ENCODE data around the gene HORMAD2.

Gene HORMAD2

DNA sequence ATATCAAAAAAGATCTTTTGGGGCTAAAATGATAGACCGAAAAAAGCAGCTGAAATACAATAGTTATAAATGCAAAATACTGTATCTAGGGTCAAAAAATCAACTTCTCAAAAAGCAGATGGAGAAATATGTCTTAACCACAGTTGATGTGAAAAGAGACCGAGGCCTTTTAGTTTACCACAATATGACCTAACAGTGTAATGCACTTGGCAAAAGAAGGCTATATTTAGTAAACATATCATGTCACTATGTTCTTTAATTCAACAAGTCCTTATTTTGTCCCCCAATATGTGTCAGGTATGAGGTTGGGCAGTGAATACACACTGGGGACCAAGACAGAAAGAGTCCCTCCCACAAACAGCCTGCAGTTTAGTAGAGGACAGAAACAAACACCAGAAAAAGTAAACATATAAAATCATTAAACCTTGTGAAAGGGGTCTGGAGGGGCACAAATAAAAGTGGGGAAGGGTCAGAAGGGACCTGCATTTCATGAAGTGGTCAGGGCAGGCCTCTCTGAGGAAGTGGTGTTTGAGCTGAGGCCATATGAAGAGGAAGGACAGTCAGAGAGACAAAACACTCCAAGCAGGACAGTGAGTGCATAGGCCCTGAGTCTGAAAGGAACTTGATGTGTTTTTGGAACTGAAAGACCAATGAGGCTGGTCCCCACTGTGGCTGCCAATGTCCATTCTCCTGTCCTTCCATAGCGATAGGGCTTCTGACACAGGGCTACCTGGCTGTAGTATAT lies 112.9 kb downstream of the HORMAD2 start:
- DNase-seq (ENCODE audit: low spot score): no peak
- in situ Hi-C loops (cut with MboI; ENCODE audit: low sequenced_read_pairs, unreplicated experiment): no loop called here
- TF ChIP-seq, protein P1, sequence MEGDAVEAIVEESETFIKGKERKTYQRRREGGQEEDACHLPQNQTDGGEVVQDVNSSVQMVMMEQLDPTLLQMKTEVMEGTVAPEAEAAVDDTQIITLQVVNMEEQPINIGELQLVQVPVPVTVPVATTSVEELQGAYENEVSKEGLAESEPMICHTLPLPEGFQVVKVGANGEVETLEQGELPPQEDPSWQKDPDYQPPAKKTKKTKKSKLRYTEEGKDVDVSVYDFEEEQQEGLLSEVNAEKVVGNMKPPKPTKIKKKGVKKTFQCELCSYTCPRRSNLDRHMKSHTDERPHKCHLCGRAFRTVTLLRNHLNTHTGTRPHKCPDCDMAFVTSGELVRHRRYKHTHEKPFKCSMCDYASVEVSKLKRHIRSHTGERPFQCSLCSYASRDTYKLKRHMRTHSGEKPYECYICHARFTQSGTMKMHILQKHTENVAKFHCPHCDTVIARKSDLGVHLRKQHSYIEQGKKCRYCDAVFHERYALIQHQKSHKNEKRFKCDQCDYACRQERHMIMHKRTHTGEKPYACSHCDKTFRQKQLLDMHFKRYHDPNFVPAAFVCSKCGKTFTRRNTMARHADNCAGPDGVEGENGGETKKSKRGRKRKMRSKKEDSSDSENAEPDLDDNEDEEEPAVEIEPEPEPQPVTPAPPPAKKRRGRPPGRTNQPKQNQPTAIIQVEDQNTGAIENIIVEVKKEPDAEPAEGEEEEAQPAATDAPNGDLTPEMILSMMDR (IDR thresholded peaks at IDR 0.05; ENCODE audit: borderline replicate concordance, control extremely low read depth, extremely low read depth, insufficient read depth, missing control alignments): no peak

GRCh38 chr22:30195245-30196140 lies 115.2 kb downstream of the HORMAD2 start:
- in situ Hi-C loops (cut with MboI; ENCODE audit: low sequenced_read_pairs, unreplicated experiment): no loop called here
- TF ChIP-seq, protein P1 (IDR thresholded peaks at IDR 0.05; ENCODE audit: borderline replicate concordance, control extremely low read depth, extremely low read depth, insufficient read depth, missing control alignments): no peak
- DNase-seq (ENCODE audit: low spot score): peak; percentile 6

GRCh38 chr22:30196141-30196879 lies 116.0 kb downstream of the HORMAD2 start:
- in situ Hi-C loops (cut with MboI; ENCODE audit: low sequenced_read_pairs, unreplicated experiment): no loop called here
- TF ChIP-seq, protein P1 (IDR thresholded peaks at IDR 0.05; ENCODE audit: borderline replicate concordance, control extremely low read depth, extremely low read depth, insufficient read depth, missing control alignments): no peak
- peak; percentile 67 for DNase-seq (ENCODE audit: low spot score)

DNA sequence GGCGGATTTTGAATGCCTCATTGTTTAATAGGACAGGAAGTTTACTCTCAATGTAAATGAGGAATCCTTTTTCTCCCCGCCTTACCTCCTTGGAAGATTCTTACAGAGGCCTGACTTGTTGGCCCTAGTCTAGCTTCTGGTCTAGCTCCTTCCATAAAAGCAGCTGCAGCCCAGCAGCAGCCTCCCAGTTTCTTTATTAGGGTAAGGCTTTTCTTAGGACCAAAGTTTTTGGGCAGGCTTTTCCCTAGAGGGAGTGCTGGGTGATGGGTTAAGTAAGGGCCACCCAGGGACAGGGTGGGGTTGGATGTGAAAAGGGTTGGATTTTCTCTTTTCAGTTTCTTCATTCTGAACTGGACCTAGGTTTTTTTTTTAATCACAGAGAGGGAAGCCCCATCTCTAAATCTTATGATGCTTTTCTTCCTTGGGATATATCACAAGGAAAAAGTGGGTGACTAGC lies 116.6 kb downstream of the HORMAD2 start:
- in situ Hi-C loops (cut with MboI; ENCODE audit: low sequenced_read_pairs, unreplicated experiment): no loop called here
- TF ChIP-seq, protein P1 (IDR thresholded peaks at IDR 0.05; ENCODE audit: borderline replicate concordance, control extremely low read depth, extremely low read depth, insufficient read depth, missing control alignments): no peak
- peak; percentile 50 for DNase-seq (ENCODE audit: low spot score)

GRCh38 chr22:30197389-30197788 lies 117.1 kb downstream of the HORMAD2 start:
- TF ChIP-seq, protein P1 (IDR thresholded peaks at IDR 0.05; ENCODE audit: borderline replicate concordance, control extremely low read depth, extremely low read depth, insufficient read depth, missing control alignments): no peak
- in situ Hi-C loops (cut with MboI; ENCODE audit: low sequenced_read_pairs, unreplicated experiment): no loop called here
- DNase-seq (ENCODE audit: low spot score): peak; percentile 7

All from GM13976 (cell line).